Measurements from ENCODE around the gene FCHSD1. TPM values are rescaled to one million over a fixed set of nuclear protein-coding genes. Genes with fewer than 3 reads are reported as not detected.

The FCHSD1 gene
- total RNA-seq, 6 donors from 2014 or later, result 10.2 to 106 (median 32.7) TPM

DNA sequence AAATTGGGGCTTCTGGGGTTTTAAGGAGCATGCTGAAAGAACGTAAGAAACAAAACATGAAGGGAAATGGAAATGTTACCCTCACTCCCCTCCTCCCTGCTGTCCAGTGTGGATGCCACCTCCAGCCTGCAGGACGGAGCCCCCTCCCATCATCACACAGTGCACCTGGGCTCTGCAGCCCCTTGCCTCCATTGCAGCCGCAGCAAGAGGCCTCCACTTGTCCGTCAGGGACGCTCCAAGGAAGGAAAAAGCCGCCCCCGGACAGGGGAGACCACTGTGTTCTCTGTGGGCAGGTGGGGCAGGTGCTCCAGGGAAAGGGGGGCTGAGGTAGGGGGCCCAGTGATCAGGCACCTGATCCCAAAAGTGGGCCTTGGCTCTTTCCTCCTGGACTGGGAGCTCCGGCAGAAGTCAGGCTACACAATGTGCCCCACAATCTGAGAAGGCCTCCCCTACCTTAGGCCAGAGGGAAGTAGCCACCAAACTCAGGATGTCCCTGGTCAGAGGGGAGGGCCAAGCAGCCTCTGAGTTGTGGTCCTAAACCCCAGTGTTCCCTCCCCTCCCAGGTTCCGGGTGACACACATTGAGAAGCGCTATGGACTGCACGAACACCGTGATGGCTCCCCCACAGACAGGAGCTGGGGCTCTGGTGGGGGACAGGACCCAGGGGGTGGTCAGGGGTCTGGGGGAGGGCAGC lies 11.7 kb downstream of the FCHSD1 start:
- Histone ChIP-seq H3K27ac (no peak overlapping the region), H3K4me3 (no peak overlapping the region), H3K4me1 (peaks cover 27 to 33% (median 28%) of the 10 kb centered on the region in 4 donors), H3K36me3 (peaks cover 0 to 17% (median 8%) of the 10 kb centered on the region in 4 donors), H3K27me3 (no peaks in the 10 kb centered on the region), H3K9me3 (no peaks in the 10 kb centered on the region)
- ATAC-seq (ENCODE audit: low FRiP score in 2 of 2) (no peak), DNase-seq (no peak)
- no peak for TF ChIP-seq POLR2AphosphoS5 (IDR thresholded peaks at IDR 0.05)
- no peak for TF ChIP-seq EP300 (IDR thresholded peaks at IDR 0.05)
- TF ChIP-seq, protein P1, sequence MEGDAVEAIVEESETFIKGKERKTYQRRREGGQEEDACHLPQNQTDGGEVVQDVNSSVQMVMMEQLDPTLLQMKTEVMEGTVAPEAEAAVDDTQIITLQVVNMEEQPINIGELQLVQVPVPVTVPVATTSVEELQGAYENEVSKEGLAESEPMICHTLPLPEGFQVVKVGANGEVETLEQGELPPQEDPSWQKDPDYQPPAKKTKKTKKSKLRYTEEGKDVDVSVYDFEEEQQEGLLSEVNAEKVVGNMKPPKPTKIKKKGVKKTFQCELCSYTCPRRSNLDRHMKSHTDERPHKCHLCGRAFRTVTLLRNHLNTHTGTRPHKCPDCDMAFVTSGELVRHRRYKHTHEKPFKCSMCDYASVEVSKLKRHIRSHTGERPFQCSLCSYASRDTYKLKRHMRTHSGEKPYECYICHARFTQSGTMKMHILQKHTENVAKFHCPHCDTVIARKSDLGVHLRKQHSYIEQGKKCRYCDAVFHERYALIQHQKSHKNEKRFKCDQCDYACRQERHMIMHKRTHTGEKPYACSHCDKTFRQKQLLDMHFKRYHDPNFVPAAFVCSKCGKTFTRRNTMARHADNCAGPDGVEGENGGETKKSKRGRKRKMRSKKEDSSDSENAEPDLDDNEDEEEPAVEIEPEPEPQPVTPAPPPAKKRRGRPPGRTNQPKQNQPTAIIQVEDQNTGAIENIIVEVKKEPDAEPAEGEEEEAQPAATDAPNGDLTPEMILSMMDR (IDR thresholded peaks at IDR 0.05), result no peak
- no peak for TF ChIP-seq POLR2A (IDR thresholded peaks at IDR 0.05)
- 89 to 93% methylated on average over 8 to 12 of the region's 12 CpGs for WGBS, 2 donors

DNA sequence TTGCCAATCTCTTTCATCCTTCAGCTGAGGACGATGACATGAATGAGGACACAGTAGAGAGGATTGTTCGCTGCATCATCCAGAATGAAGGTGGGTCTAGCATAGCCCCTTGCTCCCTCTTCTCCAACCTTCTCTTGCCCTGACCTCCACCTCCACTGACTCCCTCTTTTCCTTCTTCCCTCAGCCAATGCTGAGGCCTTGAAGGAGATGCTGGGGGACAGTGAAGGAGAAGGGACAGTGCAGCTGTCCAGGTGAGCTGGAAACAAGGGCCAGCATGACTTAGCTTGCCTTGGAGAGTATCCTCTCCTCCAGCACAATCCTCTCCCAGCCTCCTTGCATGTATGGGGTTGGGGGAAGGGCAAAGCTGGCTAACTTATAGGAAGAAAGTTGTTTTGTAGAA lies 12.4 kb downstream of the FCHSD1 start:
- ATAC-seq (ENCODE audit: low FRiP score in 2 of 2), result no peak
- no peak overlapping the region for H3K4me3 ChIP-seq
- H3K9me3 ChIP-seq, result no peaks in the 10 kb centered on the region
- no peaks in the 10 kb centered on the region for H3K27me3 ChIP-seq
- WGBS, 2 donors, result 94 to 98% methylated on average over 2 of the region's 2 CpGs
- no peak for DNase-seq
- H3K36me3 ChIP-seq, result peaks cover 0 to 10% (median 5%) of the 10 kb centered on the region in 4 donors
- H3K4me1 ChIP-seq, result peaks cover 28 to 38% (median 33%) of the 10 kb centered on the region in 4 donors
- no peak overlapping the region for H3K27ac ChIP-seq
- no peak for TF ChIP-seq POLR2AphosphoS5 (IDR thresholded peaks at IDR 0.05)
- TF ChIP-seq POLR2A (IDR thresholded peaks at IDR 0.05), result no peak
- no peak for TF ChIP-seq EP300 (IDR thresholded peaks at IDR 0.05)
- TF ChIP-seq, protein P1 (IDR thresholded peaks at IDR 0.05), result no peak

DNA sequence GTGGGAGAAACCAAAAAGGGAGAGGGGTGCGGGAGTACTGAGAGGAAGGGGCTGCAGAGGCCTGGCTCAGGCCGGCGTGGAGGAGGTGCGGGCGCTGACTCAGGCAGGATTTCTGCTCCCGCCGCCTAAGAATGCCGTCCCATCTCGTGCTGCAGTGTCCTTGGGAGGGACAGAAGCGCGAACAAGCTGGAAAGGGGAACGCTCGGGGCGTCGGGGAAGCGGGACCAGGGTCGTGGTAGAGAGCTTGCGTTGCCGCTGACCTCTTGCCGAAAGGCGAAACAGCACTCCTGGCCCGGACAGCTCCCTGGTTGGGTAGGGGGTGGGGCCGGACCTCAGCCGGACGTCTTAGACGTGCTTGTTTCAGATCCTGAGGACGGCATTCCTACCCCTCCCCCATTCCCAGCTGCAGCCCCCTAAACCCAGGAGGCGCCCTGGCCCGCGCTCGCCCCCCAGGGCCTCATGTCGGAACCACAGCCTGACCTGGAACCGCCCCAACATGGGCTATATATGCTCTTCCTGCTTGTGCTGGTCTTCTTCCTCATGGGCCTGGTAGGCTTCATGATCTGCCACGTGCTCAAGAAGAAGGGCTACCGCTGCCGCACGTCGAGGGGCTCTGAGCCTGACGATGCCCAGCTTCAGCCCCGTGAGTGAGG lies 13.3 kb downstream of the FCHSD1 start:
- 0 to 1% methylated on average over 11 to 16 of the region's 40 CpGs for WGBS, 2 donors
- H3K27ac ChIP-seq, result peak overlapping the region; percentile 59 to 88 (median 80)
- DNase-seq (peak; percentile 66 to 90), ATAC-seq (ENCODE audit: low FRiP score in 2 of 2) (peak; percentile 51 to 73)
- peak overlapping the region; percentile 70 to 91 (median 78) for H3K4me3 ChIP-seq
- no peaks in the 10 kb centered on the region for H3K27me3 ChIP-seq
- H3K9me3 ChIP-seq, result no peaks in the 10 kb centered on the region
- H3K36me3 ChIP-seq, result peaks cover 0 to 6% (median 5%) of the 10 kb centered on the region in 4 donors
- TF ChIP-seq POLR2A (IDR thresholded peaks at IDR 0.05), result no peak
- TF ChIP-seq, protein P1 (IDR thresholded peaks at IDR 0.05), result peak in 4 of 6 experiments; percentile 23 to 55 (median 41)
- H3K4me1 ChIP-seq, result peaks cover 28 to 38% (median 33%) of the 10 kb centered on the region in 4 donors

GRCh38 chr5:141637123-141637766 lies 14.0 kb downstream of the FCHSD1 start:
- H3K9me3 ChIP-seq, result no peaks in the 10 kb centered on the region
- TF ChIP-seq POLR2A (IDR thresholded peaks at IDR 0.05) (no peak), POLR2AphosphoS5 (IDR thresholded peaks at IDR 0.05) (no peak), EP300 (IDR thresholded peaks at IDR 0.05) (no peak)
- TF ChIP-seq, protein P1 (IDR thresholded peaks at IDR 0.05), result no peak
- no peaks in the 10 kb centered on the region for H3K27me3 ChIP-seq
- H3K4me3 ChIP-seq, result peak overlapping the region; percentile 70 to 91 (median 78)
- peak overlapping the region; percentile 59 to 88 (median 80) for H3K27ac ChIP-seq
- DNase-seq (peak; percentile 35 to 91), ATAC-seq (ENCODE audit: low FRiP score in 2 of 2) (peak; percentile 46)
- peaks cover 0 to 9% (median 7%) of the 10 kb centered on the region in 4 donors for H3K36me3 ChIP-seq
- WGBS, 2 donors, result 2% methylated on average over 20 to 24 of the region's 63 CpGs
- peaks cover 28 to 44% (median 33%) of the 10 kb centered on the region in 4 donors for H3K4me1 ChIP-seq

All from upper lobe of left lung (tissue), 6 donors.